GM18520 (cell line): ENCODE data around the gene TVP23A.
"Not testable (repeated sequence)": the region's sequence is repeated elsewhere in the genome, so short reads cannot be mapped to it uniquely, and the experiment has no call there.

Source experiments
- ATAC-seq: cut with Tn5 transposase; IDR thresholded peaks from one replicate; pipeline ENCODE4 v1.9.1; 2021; ENCODE audit not compliant: unreplicated experiment

Gene TVP23A

DNA sequence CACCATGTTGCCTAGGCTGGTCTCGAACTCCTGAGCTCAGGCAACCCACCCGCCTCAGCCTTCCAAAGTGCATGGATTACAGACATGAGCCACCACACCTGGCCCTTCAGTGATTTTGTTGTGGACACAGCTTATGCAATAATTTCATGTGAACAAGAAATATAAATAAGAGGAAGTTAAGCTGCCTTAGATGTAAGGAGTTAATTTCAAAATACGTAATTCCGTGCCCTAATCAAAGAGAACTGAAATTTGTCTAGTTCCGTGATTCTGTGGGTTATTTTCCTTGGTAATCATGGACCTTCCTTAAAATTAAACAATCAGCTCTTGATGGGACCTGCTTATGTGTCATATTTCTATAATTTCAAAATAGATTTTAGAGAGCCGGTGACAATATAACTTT is 11.9 kb downstream of the TVP23A start:
- no peak for ATAC-seq

DNA sequence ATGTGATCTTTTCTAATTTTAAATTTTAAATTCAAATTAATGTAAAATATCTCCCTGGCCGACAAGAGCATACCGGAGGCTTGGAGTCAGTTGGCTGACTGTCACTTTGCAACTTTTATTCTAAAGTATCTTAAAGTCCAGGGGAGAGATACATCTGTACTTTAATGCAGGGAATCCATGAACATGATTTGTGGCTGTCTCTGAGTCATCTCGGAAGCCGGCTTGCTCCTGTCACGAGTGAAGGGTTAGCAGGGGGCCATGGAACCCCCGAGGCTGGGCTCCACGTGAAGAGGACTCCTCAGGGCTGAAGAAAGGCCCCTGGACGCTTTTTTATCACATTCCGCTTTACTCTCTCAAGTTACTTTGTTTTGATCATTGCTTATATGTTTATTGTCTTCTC is 13.3 kb downstream of the TVP23A start:
- ATAC-seq, result no peak

DNA sequence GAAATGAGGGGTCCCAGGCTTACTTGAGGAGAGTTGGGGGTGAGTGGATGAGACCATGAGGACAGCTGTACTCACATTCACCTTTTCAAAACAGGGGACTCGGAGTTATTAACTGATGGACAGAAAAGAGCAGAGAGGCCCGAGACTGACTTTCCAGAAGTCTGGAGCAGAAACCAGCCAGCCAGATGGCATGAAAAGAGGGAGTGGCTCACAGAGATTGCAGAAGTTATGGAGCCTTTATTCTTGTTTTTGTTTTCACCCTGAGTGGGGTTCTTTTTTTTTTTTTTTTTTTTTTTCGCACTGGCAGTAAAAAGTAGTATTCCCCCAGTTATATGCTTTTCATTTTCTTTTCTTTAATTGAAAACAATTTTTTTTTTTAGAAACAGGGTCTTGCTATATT is 18.9 kb downstream of the TVP23A start:
- no peak for ATAC-seq

- ATAC-seq, result no peak
These were observed 27.5 kb downstream of the TVP23A start for GRCh38 chr16:10791048-10791447.

GRCh38 chr16:10788630-10789029 is 30.0 kb downstream of the TVP23A start:
- not testable (repeated sequence) for ATAC-seq

DNA sequence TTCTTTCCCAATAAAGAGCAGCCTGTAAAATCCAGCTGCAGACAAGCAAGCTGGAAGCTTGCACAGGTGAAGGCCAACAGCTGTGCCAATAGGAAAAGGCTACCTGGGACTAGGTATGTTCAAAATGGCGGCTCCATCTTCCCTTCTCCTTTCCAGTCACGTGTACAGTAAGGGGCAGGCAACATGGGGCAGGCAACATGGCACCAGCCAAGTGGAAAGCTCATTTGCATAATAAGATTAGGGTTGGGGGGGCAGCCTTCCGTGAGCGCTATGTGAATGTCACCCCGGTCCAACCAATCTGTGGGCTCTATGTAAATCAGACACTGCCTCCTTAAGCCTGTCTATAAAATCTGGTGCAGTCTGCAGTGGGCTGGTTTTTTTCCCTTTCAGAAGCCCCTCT is 31.3 kb downstream of the TVP23A start:
- ATAC-seq, result no peak

DNA sequence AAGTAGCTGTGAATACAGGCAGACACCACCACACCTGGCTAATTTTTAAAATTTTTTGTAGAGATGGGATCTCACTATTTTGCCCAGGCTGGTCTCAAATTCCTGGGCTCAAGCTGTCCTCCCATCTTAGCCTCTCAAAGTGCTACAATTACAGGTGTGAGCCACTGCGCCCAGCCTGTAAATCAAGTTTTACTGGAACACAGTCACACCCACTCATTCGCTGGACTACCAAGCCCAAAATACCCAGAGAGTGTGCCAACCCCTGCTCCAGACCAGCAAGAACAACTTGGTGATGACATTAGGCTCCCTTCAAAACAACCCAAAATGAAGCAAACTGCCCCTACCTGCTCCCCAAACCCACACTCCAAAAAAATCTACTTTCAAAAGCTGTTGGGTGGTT is 36.0 kb downstream of the TVP23A start:
- no peak for ATAC-seq

DNA sequence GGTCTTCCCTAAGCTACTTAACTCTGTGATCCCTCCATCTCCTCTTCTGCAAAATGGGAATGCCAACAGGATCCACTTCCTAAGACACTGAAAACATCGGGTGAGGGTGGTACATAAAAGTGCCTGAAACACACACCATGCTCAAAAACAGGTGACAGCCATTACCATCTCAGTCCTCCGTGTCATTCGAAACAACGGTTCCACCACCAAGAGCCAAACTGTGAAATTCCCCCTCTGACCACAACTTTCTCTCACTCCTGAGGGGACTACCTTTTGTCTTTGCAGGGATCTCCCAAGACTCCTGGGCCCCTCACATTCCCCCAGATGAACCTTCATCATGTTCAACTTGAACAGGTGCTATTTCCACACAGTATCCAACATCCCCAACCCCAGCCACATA is 38.0 kb downstream of the TVP23A start:
- no peak for ATAC-seq

GRCh38 chr16:10779908-10780307 is 38.7 kb downstream of the TVP23A start:
- not testable (repeated sequence) for ATAC-seq

DNA sequence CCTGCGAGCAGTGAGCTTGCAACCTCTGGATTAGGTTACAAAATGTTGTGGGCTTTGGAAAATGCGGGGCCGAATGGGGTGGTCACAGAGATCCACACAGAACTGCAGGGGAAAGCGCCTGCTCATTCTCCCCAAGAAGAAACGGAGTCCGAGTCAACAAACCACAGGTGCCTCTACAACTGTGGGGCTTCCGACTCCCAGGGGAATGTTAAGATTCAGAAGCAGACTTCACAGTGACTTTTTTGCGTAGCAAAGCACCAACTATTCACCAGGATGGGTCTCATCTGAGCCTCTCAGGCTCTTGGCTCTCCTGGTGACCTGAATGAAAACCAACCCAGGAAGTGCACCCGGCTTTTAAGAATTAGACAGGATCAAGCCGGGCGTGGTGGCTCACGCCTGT is 41.2 kb downstream of the TVP23A start:
- no peak for ATAC-seq

- ATAC-seq, result not testable (repeated sequence)
These were observed 41.7 kb downstream of the TVP23A start for GRCh38 chr16:10776923-10777322.

DNA sequence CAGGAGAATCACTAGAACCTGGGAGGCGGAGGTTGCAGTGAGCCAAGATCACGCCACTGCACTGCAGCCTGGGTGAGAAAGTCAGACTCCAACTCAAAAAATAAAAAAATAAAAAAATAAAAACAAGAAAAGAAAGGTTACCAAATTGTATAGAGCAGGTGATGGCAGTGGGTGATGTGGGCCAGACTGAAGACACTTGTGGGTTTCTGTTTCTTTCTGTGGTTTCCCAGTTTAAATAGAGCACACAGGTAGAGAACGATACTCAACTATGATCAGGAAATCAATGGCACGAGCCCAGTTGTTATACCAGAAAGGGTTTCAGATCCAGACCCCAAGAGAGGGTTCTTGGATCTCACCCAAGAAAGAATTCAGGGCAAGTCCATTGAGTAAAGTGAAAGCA is 42.3 kb downstream of the TVP23A start:
- ATAC-seq, result no peak

GRCh38 chr16:10770907-10771306 is 47.7 kb downstream of the TVP23A start:
- ATAC-seq, result no peak

GRCh38 chr16:10769381-10769780 is 49.2 kb downstream of the TVP23A start:
- no peak for ATAC-seq

GRCh38 chr16:10767127-10767526 is 51.5 kb downstream of the TVP23A start:
- no peak for ATAC-seq

- ATAC-seq, result peak; percentile 68
These were observed 52.8 kb downstream of the TVP23A start for GRCh38 chr16:10765772-10766171.

DNA sequence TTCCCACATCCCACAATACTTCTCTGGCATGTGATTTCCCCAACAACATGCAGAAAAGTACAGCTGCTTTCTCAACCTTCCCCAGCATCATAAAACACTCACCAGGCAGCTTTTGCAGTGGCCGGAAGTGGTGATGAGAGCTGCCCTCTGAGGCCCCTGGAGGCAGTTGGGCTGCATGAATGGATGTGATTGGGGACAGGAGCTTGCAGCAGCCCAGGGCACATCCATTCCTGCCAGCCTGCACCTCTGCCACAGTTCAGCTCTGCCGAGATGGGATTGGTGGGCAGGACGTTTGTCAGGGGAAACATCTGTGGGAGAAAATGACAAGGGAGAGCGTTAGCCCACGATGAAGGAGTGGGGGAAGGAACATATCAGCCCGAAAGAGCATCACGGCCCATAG is 55.1 kb downstream of the TVP23A start:
- ATAC-seq, result no peak

GRCh38 chr16:10762336-10763016 is 56.1 kb downstream of the TVP23A start:
- ATAC-seq, result no peak

DNA sequence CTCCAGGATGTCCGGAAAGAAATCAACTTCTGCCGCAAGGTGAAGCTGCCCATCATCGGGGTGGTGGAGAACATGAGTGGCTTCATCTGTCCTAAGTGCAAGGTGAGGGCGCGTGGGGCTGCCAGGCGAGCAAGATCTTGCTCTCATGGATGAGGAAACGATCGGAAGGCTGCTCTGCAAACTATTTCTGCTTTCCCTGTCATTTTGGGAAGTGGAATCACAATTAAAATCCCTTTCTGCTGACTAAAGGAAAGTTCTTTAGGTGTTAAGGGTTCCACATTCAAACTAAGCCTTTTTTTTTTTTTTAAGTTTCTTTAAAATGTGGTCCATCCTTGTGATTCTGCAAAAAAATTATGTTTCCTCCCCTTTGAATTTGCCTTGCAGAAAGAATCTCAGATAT is 57.2 kb downstream of the TVP23A start:
- ATAC-seq, result no peak

- no peak for ATAC-seq
These were observed 57.7 kb downstream of the TVP23A start for GRCh38 chr16:10760858-10761257.

GRCh38 chr16:10756574-10756973 is 62.0 kb downstream of the TVP23A start:
- no peak for ATAC-seq

- no peak for ATAC-seq
These were observed 63.7 kb downstream of the TVP23A start for GRCh38 chr16:10754941-10755340.

- ATAC-seq, result no peak
These were observed 64.9 kb downstream of the TVP23A start for GRCh38 chr16:10753670-10754069.
